GM12878 (cell line): ENCODE data around the gene PEAR1.

Experiments
- CEBPB ChIP-seq, 2 experiments: fragments of 150-350 bp in 1 of 2; IDR thresholded peaks; 2 replicates each; pipeline ENCODE4 v1.6.1; 2012 to 2014; ENCODE audit warnings: low read depth in 2 of 2, low read length in 2 of 2, borderline replicate concordance in 1 of 2, inconsistent platforms in 1 of 2
- EZH2 ChIP-seq: IDR thresholded peaks from 2 replicates; pipeline ENCODE4 v1.6.1; 2012; ENCODE audit warnings: low read depth, mild to moderate bottlenecking, control low read depth, inconsistent platforms, low read length, borderline replicate concordance; ENCODE audit not compliant: control insufficient read depth
- NFIC ChIP-seq: IDR thresholded peaks from 2 replicates; pipeline ENCODE4 v1.6.1; 2012; ENCODE audit warnings: low read depth, mild to moderate bottlenecking, inconsistent platforms, low read length, moderate library complexity
- NRF1 ChIP-seq: conservative IDR thresholded peaks from 2 replicates; pipeline ENCODE4 v1.6.1; 2011; ENCODE audit warnings: mild to moderate bottlenecking, low read depth, low read length, improper control_type of control experiment
- POLR2A ChIP-seq: IDR thresholded peaks from 2 replicates; pipeline ENCODE4 v1.6.1; 2011; ENCODE audit warnings: low read depth, mild to moderate bottlenecking, low read length
- SIN3A ChIP-seq: IDR thresholded peaks from 2 replicates; pipeline ENCODE4 v1.6.1; 2012; ENCODE audit warnings: low read depth, low read length, improper control_type of control experiment
- TF ChIP-seq, protein P1 (sequence below), 3 experiments: IDR thresholded peaks in 2 of 3; conservative IDR thresholded peaks in 1 of 3; 2 replicates each; pipeline ENCODE4 v1.5.1; 2011; ENCODE audit warnings: low read depth in 3 of 3, low read length in 3 of 3, mild to moderate bottlenecking in 3 of 3, control low read depth in 2 of 3, moderate library complexity in 2 of 3, inconsistent platforms in 1 of 3, mixed read lengths in 1 of 3; ENCODE audit not compliant: control insufficient read depth in 2 of 3, insufficient read depth in 1 of 3; ENCODE audit errors: extremely low read depth in 1 of 3
- TF ChIP-seq, protein P2 (sequence below): IDR thresholded peaks from 2 replicates; pipeline ENCODE4 v1.6.1; 2012; ENCODE audit warnings: low read length, inconsistent platforms
- TF ChIP-seq, protein P3 (sequence below): IDR thresholded peaks from 2 replicates; pipeline ENCODE4 v1.6.1; 2012; ENCODE audit warnings: low read depth, low read length, improper control_type of control experiment
- TF ChIP-seq, protein P4 (sequence below): IDR thresholded peaks from 2 replicates; pipeline ENCODE4 v1.6.1; 2011; ENCODE audit warnings: low read depth, low read length, improper control_type of control experiment, borderline replicate concordance

GRCh38 chr1:156947818-156948525 is 54.5 kb downstream of the PEAR1 start:
- TF ChIP-seq NFIC: no peak
- TF ChIP-seq, protein P1, sequence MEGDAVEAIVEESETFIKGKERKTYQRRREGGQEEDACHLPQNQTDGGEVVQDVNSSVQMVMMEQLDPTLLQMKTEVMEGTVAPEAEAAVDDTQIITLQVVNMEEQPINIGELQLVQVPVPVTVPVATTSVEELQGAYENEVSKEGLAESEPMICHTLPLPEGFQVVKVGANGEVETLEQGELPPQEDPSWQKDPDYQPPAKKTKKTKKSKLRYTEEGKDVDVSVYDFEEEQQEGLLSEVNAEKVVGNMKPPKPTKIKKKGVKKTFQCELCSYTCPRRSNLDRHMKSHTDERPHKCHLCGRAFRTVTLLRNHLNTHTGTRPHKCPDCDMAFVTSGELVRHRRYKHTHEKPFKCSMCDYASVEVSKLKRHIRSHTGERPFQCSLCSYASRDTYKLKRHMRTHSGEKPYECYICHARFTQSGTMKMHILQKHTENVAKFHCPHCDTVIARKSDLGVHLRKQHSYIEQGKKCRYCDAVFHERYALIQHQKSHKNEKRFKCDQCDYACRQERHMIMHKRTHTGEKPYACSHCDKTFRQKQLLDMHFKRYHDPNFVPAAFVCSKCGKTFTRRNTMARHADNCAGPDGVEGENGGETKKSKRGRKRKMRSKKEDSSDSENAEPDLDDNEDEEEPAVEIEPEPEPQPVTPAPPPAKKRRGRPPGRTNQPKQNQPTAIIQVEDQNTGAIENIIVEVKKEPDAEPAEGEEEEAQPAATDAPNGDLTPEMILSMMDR (IDR thresholded peaks at IDR 0.05 in 2 of 3, conservative IDR thresholded peaks at IDR 0.05 in 1 of 3; ENCODE audit: control insufficient read depth in 2 of 3, extremely low read depth in 1 of 3, insufficient read depth in 1 of 3, low read depth in 3 of 3, low read length in 3 of 3): no peak
- TF ChIP-seq, protein P2, sequence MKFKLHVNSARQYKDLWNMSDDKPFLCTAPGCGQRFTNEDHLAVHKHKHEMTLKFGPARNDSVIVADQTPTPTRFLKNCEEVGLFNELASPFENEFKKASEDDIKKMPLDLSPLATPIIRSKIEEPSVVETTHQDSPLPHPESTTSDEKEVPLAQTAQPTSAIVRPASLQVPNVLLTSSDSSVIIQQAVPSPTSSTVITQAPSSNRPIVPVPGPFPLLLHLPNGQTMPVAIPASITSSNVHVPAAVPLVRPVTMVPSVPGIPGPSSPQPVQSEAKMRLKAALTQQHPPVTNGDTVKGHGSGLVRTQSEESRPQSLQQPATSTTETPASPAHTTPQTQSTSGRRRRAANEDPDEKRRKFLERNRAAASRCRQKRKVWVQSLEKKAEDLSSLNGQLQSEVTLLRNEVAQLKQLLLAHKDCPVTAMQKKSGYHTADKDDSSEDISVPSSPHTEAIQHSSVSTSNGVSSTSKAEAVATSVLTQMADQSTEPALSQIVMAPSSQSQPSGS: no peak
- TF ChIP-seq CEBPB (IDR thresholded peaks at IDR 0.05; ENCODE audit: borderline replicate concordance in 1 of 2, low read depth in 2 of 2, low read length in 2 of 2): no peak
- no peak for TF ChIP-seq NRF1
- TF ChIP-seq, protein P3, sequence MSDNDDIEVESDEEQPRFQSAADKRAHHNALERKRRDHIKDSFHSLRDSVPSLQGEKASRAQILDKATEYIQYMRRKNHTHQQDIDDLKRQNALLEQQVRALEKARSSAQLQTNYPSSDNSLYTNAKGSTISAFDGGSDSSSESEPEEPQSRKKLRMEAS: no peak
- TF ChIP-seq POLR2A: no peak
- TF ChIP-seq, protein P4, sequence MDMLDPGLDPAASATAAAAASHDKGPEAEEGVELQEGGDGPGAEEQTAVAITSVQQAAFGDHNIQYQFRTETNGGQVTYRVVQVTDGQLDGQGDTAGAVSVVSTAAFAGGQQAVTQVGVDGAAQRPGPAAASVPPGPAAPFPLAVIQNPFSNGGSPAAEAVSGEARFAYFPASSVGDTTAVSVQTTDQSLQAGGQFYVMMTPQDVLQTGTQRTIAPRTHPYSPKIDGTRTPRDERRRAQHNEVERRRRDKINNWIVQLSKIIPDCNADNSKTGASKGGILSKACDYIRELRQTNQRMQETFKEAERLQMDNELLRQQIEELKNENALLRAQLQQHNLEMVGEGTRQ: no peak
- no peak for TF ChIP-seq SIN3A
- TF ChIP-seq EZH2: no peak
